HEK293 (cell line): ENCODE measurements around the gene RPL10.

Source experiments
- ZNF292 ChIP-seq: fragments of 450-650 bp; formaldehyde crosslinking; IDR thresholded peaks from 2 replicates; pipeline ENCODE4 v1.5.1; 2016; ENCODE audit warnings: low read depth, missing biosample characterization, missing genetic modification characterization, borderline replicate concordance
- ZNF600 ChIP-seq: fragments of 450-650 bp; formaldehyde crosslinking; IDR thresholded peaks from 2 replicates; pipeline ENCODE4 v1.5.1; 2016; ENCODE audit warnings: missing biosample characterization, missing genetic modification characterization
- ZNF626 ChIP-seq: fragments of 450-650 bp; sonication (Bioruptor Pico); formaldehyde crosslinking; IDR thresholded peaks from 2 replicates; pipeline ENCODE4 v1.5.1; 2018; ENCODE audit warnings: missing biosample characterization, missing genetic modification characterization, inconsistent platforms

DNA sequence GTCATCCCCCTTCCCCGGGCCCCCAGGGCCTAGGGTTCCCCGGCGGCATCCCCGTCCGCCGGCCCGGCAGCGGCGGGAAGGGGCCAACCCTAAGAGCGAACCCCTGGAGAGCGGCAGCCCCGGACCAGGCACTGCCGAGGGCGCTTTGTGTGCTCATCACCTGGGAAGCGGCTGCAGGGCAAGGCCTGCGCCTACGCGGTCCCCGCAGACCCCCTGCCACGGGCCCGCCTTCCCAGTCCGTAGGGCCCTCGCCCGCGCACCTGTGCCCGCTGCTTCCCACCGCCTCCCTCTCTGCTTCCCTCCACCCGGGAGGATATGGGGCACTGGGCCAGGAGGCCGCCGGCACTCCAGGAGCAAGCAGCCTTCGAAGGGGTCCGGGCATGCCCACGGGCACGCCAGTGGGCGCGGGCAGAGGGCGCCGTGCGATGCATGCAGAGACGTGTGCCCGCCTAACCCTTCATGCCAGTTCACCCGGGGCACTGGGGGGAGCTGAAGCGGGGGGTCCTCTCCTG lies 26.3 kb upstream of the RPL10 start:
- TF ChIP-seq ZNF600 (tag by site-specific recombination) (no peak), ZNF626 (tag by site-specific recombination) (no peak), ZNF292 (tag by site-specific recombination) (no peak)
